NCI-H446 treated with DMSO at 0.1 percent for 48 hours (cell line): ENCODE measurements around the gene ZNF296.
A peak's percentile ranks its signal among the peaks of the same experiment; 100 is the strongest.

Experiments used
- DNase-seq: peaks from one replicate; lab custom pipeline; 2025; lab: John Stamatoyannopoulos, UW

ZNF296 gene

GRCh38 chr19:45103156-45103507 is 26.9 kb upstream of the ZNF296 start:
- no peak for DNase-seq

GRCh38 chr19:45102481-45102880 is 26.2 kb upstream of the ZNF296 start:
- DNase-seq: no peak

- DNase-seq: no peak
These were observed 25.5 kb upstream of the ZNF296 start for GRCh38 chr19:45101806-45102205.

- DNase-seq: no peak
These were observed 24.6 kb upstream of the ZNF296 start for GRCh38 chr19:45100846-45101252.

- DNase-seq: no peak
These were observed 23.9 kb upstream of the ZNF296 start for GRCh38 chr19:45100201-45100600.

- DNase-seq: no peak
These were observed 23.4 kb upstream of the ZNF296 start for GRCh38 chr19:45099467-45100191.

- DNase-seq: peak; percentile 22
These were observed 22.5 kb upstream of the ZNF296 start for GRCh38 chr19:45098521-45099466.

- DNase-seq: peak; percentile 2
These were observed 21.7 kb upstream of the ZNF296 start for GRCh38 chr19:45097776-45098520.

- DNase-seq: no peak
These were observed 21.1 kb upstream of the ZNF296 start for GRCh38 chr19:45097450-45097775.

- no peak for DNase-seq
These were observed 20.4 kb upstream of the ZNF296 start for GRCh38 chr19:45096700-45097099.

- no peak for DNase-seq
These were observed 19.5 kb upstream of the ZNF296 start for GRCh38 chr19:45095496-45096413.

- DNase-seq: no peak
These were observed 18.4 kb upstream of the ZNF296 start for GRCh38 chr19:45094707-45095106.

GRCh38 chr19:45094137-45094536 is 17.9 kb upstream of the ZNF296 start:
- DNase-seq: no peak

GRCh38 chr19:45092747-45093678 is 16.7 kb upstream of the ZNF296 start, which contains the start of gene PPP1R37:
TSS of gene PPP1R37 (plus strand) at chr19:45093179. CDS start at chr19:45093326, 147 bp downstream.
- DNase-seq: peak; percentile 87

- no peak for DNase-seq
These were observed 15.0 kb upstream of the ZNF296 start for GRCh38 chr19:45091031-45091923.

GRCh38 chr19:45090606-45091005 is 14.3 kb upstream of the ZNF296 start:
- DNase-seq: no peak

- DNase-seq: no peak
These were observed 13.8 kb upstream of the ZNF296 start for GRCh38 chr19:45090034-45090433.

- no peak for DNase-seq
These were observed 11.3 kb upstream of the ZNF296 start for GRCh38 chr19:45087531-45087930.

GRCh38 chr19:45086480-45086879 is 10.2 kb upstream of the ZNF296 start:
- no peak for DNase-seq
